HG02943 (cell line): ENCODE measurements around the gene CNGB1.
"Not testable (repeated sequence)": the region's sequence is repeated elsewhere in the genome, so short reads cannot be mapped to it uniquely, and the experiment has no call there.

ENCODE experiments used
- ATAC-seq: cut with Tn5 transposase; IDR thresholded peaks from one replicate; pipeline ENCODE4 v1.9.1; 2021; ENCODE audit warnings: mild to moderate bottlenecking, low read depth, moderate library complexity; ENCODE audit not compliant: unreplicated experiment

The CNGB1 gene

GRCh38 chr16:57938936-57939871 is 31.7 kb downstream of the CNGB1 start:
- no peak for ATAC-seq

GRCh38 chr16:57938484-57938883 is 32.4 kb downstream of the CNGB1 start:
- ATAC-seq: no peak

GRCh38 chr16:57937861-57938260 is 33.1 kb downstream of the CNGB1 start:
- no peak for ATAC-seq

- ATAC-seq: no peak
Observed at GRCh38 chr16:57935904-57936303, 35.0 kb downstream of the CNGB1 start.

- no peak for ATAC-seq
Observed at GRCh38 chr16:57930533-57930932, 40.4 kb downstream of the CNGB1 start.

- ATAC-seq: no peak
Observed at GRCh38 chr16:57929250-57929649, 41.7 kb downstream of the CNGB1 start.

GRCh38 chr16:57926041-57926440 is 44.9 kb downstream of the CNGB1 start:
- ATAC-seq: no peak

- ATAC-seq: no peak
Observed at GRCh38 chr16:57925310-57925709, 45.6 kb downstream of the CNGB1 start.

- ATAC-seq: no peak
Observed at GRCh38 chr16:57924514-57924913, 46.4 kb downstream of the CNGB1 start.

- ATAC-seq: no peak
Observed at GRCh38 chr16:57923841-57924240, 47.1 kb downstream of the CNGB1 start.

GRCh38 chr16:57923418-57923817 is 47.5 kb downstream of the CNGB1 start:
- ATAC-seq: no peak

GRCh38 chr16:57920880-57921229 is 50.1 kb downstream of the CNGB1 start:
- no peak for ATAC-seq

- ATAC-seq: no peak
Observed at GRCh38 chr16:57920215-57920879, 50.6 kb downstream of the CNGB1 start.

- ATAC-seq: no peak
Observed at GRCh38 chr16:57918994-57919393, 51.9 kb downstream of the CNGB1 start.

GRCh38 chr16:57918444-57918843 is 52.5 kb downstream of the CNGB1 start:
- ATAC-seq: no peak

- ATAC-seq: not testable (repeated sequence)
Observed at GRCh38 chr16:57917929-57918328, 53.0 kb downstream of the CNGB1 start.

- ATAC-seq: not testable (repeated sequence)
Observed at GRCh38 chr16:57917489-57917888, 53.4 kb downstream of the CNGB1 start.

GRCh38 chr16:57916735-57917438 is 54.0 kb downstream of the CNGB1 start:
- ATAC-seq: no peak

GRCh38 chr16:57915811-57916488 is 55.0 kb downstream of the CNGB1 start:
- no peak for ATAC-seq

GRCh38 chr16:57915267-57915666 is 55.7 kb downstream of the CNGB1 start:
- ATAC-seq: no peak
